Adipocyte (in vitro differentiated cells): ENCODE results near the gene MYO18A.

ENCODE experiments used
- DNase-seq: peaks from one replicate; pipeline ENCODE4 v3.0.0-alpha.2; 2015; ENCODE audit warnings: low read depth
- H3K27me3 ChIP-seq: replicated peaks from 2 replicates; pipeline ENCODE4 v1.7.0; 2013; ENCODE audit warnings: mild to moderate bottlenecking, low read length, moderate library complexity; ENCODE audit not compliant: control insufficient read depth, insufficient read depth
- H3K36me3 ChIP-seq: 2 replicates; pipeline ENCODE4 v1.7.0; 2013; ENCODE audit warnings: low read length, mild to moderate bottlenecking, moderate library complexity; ENCODE audit not compliant: control insufficient read depth, insufficient read depth, severe bottlenecking
- H3K4me1 ChIP-seq: 2 replicates; pipeline ENCODE4 v1.7.0; 2013; ENCODE audit warnings: mild to moderate bottlenecking, low read length, moderate library complexity; ENCODE audit not compliant: control insufficient read depth, insufficient read depth
- H3K4me3 ChIP-seq: 2 replicates; pipeline ENCODE4 v1.7.0; 2013; ENCODE audit warnings: mild to moderate bottlenecking, low read length, moderate library complexity
- H3K9ac ChIP-seq: 2 replicates; pipeline ENCODE4 v1.7.0; 2013; ENCODE audit warnings: mild to moderate bottlenecking, low read length, moderate library complexity
- H3K9me3 ChIP-seq: 2 replicates; pipeline ENCODE4 v1.7.0; 2013; ENCODE audit warnings: mild to moderate bottlenecking, low read length, moderate library complexity; ENCODE audit not compliant: control insufficient read depth

Gene MYO18A

DNA sequence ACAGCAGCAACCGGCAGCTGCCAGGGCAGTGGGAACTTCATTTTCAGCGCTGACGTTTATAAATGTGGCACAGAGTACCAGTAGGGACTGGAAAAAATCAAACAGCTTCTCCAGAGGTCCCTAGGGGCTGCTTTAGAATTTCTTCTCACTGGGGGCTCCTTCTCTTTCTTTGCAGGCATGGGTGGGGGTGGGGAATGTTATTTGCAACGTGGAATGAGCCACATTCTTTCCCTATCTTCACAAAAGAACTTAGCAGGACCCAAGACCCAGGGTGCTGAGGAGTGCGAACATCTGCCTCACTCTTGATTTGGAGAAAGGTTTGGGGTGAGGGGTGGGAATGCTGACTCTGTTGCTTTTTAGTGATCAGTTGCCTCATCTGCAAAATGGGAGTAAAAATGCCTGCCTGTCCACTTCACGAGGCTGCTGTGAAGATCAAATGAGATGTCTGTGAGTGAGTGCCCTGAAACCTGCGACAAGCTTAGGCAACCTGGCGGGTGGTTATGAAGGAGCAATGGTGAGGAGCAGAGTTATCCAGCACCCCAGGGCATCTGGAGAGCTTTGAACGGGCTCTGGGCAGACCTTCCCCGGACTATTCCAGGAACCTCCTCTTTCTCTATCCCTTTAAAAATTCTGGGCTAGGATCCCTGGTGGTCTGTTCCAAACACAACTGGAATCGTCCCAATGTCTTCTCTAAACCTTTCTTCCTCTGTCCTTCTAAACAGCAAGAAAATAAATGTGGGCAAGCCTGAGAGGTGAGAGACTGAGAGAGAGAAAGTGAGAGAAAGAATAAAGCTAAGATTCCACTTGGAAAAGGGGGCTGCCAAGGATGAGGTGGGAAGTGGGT, 148.0 kb downstream of the MYO18A start:
- no peaks in the 10 kb centered on the region for H3K36me3 ChIP-seq
- H3K4me3 ChIP-seq: no peak overlapping the region
- no peak overlapping the region for H3K9ac ChIP-seq
- DNase-seq: no peak
- no peaks in the 10 kb centered on the region for H3K4me1 ChIP-seq
- peaks cover 53% of the 10 kb centered on the region for H3K9me3 ChIP-seq
- H3K27me3 ChIP-seq: peaks cover 88% of the 10 kb centered on the region

DNA sequence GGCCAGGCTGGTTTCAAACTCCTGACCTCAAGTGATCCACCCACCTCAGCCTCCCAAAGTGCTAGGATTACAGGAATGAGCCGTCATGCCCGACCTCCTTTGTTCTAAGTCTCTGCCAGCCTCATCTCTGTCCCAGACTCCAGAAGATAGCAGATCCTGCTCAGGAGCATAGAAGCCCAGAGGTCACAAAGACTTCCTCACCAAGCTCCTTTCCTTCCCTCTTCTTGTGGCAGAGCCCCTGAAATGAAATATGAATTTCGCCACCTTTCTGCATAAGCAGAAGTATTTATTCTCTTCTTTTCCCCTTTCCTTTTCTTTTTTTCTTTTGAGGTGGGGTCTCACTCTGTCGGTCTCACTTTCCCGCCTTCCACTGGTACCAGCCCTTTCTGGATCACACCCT, 148.7 kb downstream of the MYO18A start:
- Histone ChIP-seq H3K4me3 (no peak overlapping the region), H3K27me3 (peaks cover 85% of the 10 kb centered on the region)

GRCh38 chr17:29024316-29024952, 155.8 kb downstream of the MYO18A start:
- Histone ChIP-seq H3K36me3 (no peaks in the 10 kb centered on the region), H3K4me3 (no peak overlapping the region), H3K27me3 (peaks cover 84% of the 10 kb centered on the region), H3K9ac (no peak overlapping the region), H3K9me3 (no peaks in the 10 kb centered on the region), H3K4me1 (no peaks in the 10 kb centered on the region)
- no peak for DNase-seq

More for the DNA sequence above, 148.7 kb downstream of the MYO18A start:
- no peak overlapping the region for H3K9ac ChIP-seq
- H3K4me1 ChIP-seq: no peaks in the 10 kb centered on the region
- peaks cover 46% of the 10 kb centered on the region for H3K9me3 ChIP-seq
- no peak for DNase-seq
- H3K36me3 ChIP-seq: no peaks in the 10 kb centered on the region

DNA sequence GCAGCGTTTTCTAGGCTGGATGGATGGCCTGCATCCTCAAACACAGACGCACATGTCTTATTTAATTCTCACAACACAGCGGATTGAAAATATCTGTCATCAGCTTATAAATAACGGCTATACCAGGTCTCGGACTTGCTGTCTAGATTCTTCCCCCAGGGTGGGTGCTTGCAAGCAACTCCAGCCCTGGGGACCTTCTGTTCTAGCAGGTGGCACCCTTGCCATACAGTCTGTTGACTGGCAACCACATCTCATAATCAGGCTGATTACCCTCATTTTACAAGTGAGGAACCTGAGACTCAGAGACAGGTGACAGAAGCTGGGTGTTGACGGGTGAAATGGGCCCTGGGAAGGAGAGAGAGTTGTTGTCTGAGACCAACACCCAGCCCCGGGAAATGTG, 158.1 kb downstream of the MYO18A start:
- H3K9ac ChIP-seq: no peak overlapping the region
- DNase-seq: no peak
- no peaks in the 10 kb centered on the region for H3K9me3 ChIP-seq
- no peaks in the 10 kb centered on the region for H3K36me3 ChIP-seq
- H3K27me3 ChIP-seq: peaks cover 85% of the 10 kb centered on the region
- H3K4me1 ChIP-seq: no peaks in the 10 kb centered on the region
- H3K4me3 ChIP-seq: no peak overlapping the region

DNA sequence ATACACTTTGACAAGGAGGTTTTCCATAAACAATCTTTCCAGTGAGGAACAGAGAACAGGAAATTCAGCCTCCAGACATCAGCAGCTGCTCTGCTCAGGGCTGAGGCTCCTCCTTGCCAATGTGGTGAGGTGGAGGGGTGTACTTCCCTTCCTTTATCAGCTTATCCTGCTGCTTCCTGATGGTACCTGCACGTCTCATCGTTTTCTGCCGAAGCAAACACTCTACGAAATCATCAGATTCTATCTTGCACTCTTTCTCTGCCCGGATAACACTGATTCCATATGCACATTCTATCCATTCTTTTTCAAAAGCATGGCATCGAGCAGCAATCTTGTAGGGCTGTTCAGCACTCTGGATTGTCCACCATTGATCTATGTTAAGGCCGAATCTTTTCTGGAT, 159.0 kb downstream of the MYO18A start:
- H3K4me1 ChIP-seq: peaks cover 6% of the 10 kb centered on the region
- peaks cover 90% of the 10 kb centered on the region for H3K27me3 ChIP-seq

More for the DNA sequence above, 159.0 kb downstream of the MYO18A start:
- no peak overlapping the region for H3K4me3 ChIP-seq
- H3K9me3 ChIP-seq: no peaks in the 10 kb centered on the region
- H3K36me3 ChIP-seq: no peaks in the 10 kb centered on the region
- no peak overlapping the region for H3K9ac ChIP-seq
- DNase-seq: no peak
